Skeletal muscle satellite cell (primary cell): ENCODE data around the gene CTIF. TPM values are rescaled to one million over a fixed set of nuclear protein-coding genes. Genes with fewer than 3 reads are reported as not detected.
"Not testable (repeated sequence)": the region's sequence is repeated elsewhere in the genome, so short reads cannot be mapped to it uniquely, and the experiment has no call there.

Experiments
- H3K27me3 ChIP-seq: 2 replicates; pipeline ENCODE4 v1.7.0; 2013; ENCODE audit warnings: low read length; ENCODE audit not compliant: control insufficient read depth, insufficient read depth
- H3K36me3 ChIP-seq: 2 replicates; pipeline ENCODE4 v1.7.0; 2013; ENCODE audit warnings: mild to moderate bottlenecking, control low read depth, low read length; ENCODE audit not compliant: insufficient read depth
- H3K4me1 ChIP-seq: 2 replicates; pipeline ENCODE4 v1.7.0; 2013; ENCODE audit warnings: low read length; ENCODE audit not compliant: control insufficient read depth, insufficient read depth
- H3K4me2 ChIP-seq: 2 replicates; pipeline ENCODE4 v1.7.0; 2013; ENCODE audit warnings: mild to moderate bottlenecking, low read length
- H3K4me3 ChIP-seq: 2 replicates; pipeline ENCODE4 v1.7.0; 2013; ENCODE audit warnings: low read length
- H3K9ac ChIP-seq: 2 replicates; pipeline ENCODE4 v1.7.0; 2013; ENCODE audit warnings: mild to moderate bottlenecking, low read depth, low read length, moderate library complexity
- H3K9me3 ChIP-seq: replicated peaks from 2 replicates; pipeline ENCODE4 v1.7.0; 2013; ENCODE audit warnings: mild to moderate bottlenecking, control low read depth, low read length
- total RNA-seq: library from RNA; depleted of rRNA; stranded (reverse); fragments of >200 nt; gene quantifications from 2 replicates; pipeline ENCODE4 v1.2.3, GENCODE V29; 2012; rRNA removed

CTIF gene
- 15.3 and 16.2 TPM in 2 replicates for total RNA-seq

DNA sequence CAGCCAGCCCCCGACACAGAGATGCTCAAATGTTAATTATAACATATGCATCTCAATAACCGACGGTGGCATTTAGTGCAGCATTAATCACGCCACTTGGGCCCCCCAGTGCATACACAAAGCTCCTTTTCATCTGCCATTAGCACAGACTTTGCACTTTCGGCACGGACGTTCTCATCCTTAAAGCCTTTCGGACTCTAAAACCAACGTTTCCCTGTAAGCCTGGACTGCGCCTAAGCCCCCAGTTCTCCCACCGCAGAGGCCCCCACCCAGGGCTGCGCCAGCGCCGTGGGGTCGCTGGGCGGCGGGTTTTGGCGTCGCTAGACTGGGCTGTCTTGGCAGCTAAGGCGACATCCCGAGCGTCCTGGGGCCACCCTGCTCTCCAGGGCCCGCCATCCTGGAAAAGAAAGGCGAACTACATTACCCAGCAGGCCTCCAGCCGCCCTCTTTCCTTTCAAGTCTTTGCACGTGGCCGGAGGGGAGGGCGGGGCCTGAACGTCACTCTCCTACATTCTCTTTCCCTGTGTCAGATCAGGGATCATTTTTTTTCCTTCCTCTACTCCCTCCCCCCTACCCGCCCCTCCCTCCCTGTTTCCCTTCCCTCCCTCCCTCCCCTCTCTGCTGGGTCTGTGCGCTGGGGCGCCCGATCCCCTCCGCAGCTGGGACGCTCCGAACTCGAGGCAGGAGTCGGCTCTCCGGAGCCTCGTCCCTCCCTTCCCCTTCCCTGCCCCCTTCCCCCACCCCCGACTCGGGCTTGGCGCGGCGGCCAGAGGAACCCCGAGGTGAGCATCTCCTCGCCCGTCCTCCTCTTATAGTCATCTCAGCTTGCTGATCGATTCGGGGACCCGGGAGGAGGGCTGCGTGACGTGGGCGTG is at the start of gene CTIF:
TSS of gene CTIF (plus strand) at position 501 of the 875 bp plus-strand sequence. CDS start 80,535 bp downstream, outside the sequence.
- Histone ChIP-seq H3K27me3 (no peaks in the 10 kb centered on the region), H3K4me2 (peak within 1 kb of the TSS; percentile 95), H3K9me3 (no peaks in the 10 kb centered on the region), H3K36me3 (peaks cover 2% of the 10 kb centered on the region), H3K4me1 (peaks cover 34% of the 10 kb centered on the region), H3K9ac (peak within 1 kb of the TSS; percentile 87), H3K4me3 (peak within 1 kb of the TSS; percentile 91)

DNA sequence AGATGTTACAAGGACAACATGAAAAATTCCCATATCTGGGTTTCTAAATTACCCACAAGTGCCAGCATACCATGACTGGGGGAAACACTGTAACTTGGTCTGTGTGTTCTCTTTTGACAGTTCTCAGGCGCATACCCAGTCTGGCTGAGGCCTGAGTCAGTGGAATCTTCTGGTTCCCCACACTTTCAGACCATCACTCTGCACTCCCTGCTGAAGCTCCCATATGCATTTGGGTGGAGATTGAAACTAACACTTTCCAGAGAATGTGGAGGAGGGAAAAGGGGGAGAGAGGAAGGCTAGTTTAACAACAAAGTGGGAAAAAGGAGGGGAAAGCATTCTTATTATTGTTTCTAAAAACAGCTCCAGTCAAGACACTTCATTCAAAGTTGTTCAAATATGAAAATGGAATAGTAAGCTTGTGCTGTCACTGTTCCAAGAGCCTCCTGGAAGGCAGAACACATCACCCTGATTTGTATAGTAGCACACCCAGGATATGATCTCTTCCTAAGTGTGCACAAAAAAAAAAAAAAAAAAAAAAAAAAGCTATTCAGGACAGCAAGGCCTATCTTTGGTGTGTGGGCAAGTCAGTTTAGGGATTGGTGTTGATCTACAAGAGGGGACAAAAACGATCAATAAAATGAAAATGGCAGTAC is 48.1 kb upstream of the CTIF start:
- Histone ChIP-seq H3K4me3 (no peak overlapping the region), H3K9ac (no peak overlapping the region), H3K36me3 (no peaks in the 10 kb centered on the region), H3K27me3 (no peaks in the 10 kb centered on the region), H3K9me3 (no peaks in the 10 kb centered on the region), H3K4me2 (no peak overlapping the region), H3K4me1 (peaks cover 44% of the 10 kb centered on the region)

DNA sequence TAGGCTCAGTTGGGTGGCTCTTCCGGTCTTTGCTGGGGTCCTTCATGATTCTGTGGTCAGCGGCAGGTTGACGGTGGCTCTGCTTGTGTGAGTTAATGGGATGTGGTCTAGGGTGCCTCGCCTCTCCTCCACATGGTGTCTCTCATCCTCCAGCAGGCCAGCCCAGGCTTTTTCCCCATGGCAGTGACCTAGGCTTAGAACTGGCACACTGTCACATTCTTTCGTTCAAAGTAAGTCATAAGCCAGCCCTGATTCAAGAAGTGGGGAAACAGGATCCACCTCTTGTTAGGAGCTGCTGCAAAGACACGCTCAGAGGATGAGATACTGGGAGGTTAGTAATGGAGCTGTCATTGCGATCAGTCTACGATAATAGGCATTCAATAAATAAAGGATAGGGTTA is 46.0 kb upstream of the CTIF start:
- Histone ChIP-seq H3K36me3 (no peaks in the 10 kb centered on the region), H3K4me1 (peaks cover 25% of the 10 kb centered on the region), H3K4me2 (no peak overlapping the region), H3K27me3 (no peaks in the 10 kb centered on the region), H3K4me3 (no peak overlapping the region), H3K9ac (no peak overlapping the region), H3K9me3 (no peaks in the 10 kb centered on the region)

DNA sequence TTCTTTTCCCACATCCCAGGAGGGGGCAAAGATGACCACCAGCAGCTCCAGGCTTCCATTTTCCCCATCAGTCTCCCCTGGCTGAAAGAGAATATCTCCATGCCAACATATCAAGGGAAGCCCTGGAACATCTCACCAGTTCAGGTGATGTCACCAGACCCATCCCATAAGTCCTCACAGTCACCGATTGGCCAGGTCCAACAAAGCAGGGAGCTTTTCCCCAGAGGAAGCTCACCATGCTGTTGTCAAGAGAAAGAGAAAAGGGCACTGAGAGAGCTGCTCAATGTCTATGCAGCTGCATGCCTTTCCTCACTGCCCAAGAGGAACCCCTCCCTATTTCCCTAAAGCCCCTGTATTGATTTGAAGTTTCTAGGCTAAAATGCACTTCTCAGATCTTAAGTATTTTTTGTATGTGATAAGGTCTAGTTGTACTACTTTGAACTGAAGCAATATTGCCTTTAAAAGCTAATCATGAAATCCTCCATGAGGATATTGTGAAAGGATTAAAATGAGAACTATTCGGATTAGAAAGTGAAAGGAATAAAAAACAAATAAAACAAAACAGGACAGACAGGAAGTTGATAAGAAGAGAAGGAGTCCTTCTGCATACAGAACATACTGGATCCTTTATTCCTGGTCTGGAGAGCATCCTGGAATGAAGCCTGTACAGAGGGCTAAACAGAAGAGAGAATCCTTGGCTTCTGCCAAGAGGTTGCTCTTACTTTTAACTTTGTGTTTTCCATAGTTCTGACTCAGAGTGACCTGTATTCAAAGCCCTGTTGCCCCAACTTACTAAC is 45.2 kb upstream of the CTIF start:
- no peaks in the 10 kb centered on the region for H3K9me3 ChIP-seq
- H3K4me3 ChIP-seq: no peak overlapping the region
- no peaks in the 10 kb centered on the region for H3K36me3 ChIP-seq
- no peak overlapping the region for H3K9ac ChIP-seq
- peak overlapping the region; percentile 34 for H3K4me2 ChIP-seq
- peaks cover 19% of the 10 kb centered on the region for H3K4me1 ChIP-seq
- no peaks in the 10 kb centered on the region for H3K27me3 ChIP-seq

DNA sequence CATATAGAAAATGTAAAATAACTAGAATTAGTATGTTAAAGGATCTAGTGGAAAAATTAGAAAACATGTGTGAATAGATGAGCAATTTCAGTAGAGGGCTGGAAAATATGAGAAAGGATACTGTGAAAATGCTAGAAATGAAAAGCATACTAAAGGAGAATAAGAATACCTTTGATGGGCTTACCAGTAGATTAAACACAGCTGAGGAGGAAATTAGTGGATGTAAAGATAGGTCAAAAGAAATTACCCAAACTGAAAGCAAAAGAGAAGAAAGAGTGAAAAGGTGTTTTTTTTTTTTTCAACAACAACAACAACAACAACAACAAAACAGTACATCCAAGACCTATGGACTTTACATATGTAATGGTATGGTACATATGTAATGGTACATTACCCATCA is 41.0 kb upstream of the CTIF start:
- no peak overlapping the region for H3K4me3 ChIP-seq
- H3K27me3 ChIP-seq: no peaks in the 10 kb centered on the region
- no peaks in the 10 kb centered on the region for H3K4me1 ChIP-seq
- no peak overlapping the region for H3K4me2 ChIP-seq
- no peaks in the 10 kb centered on the region for H3K9me3 ChIP-seq
- H3K9ac ChIP-seq: no peak overlapping the region
- H3K36me3 ChIP-seq: no peaks in the 10 kb centered on the region

GRCh38 chr18:48500517-48500916 is 38.3 kb upstream of the CTIF start:
- H3K4me3 ChIP-seq: no peak overlapping the region
- no peak overlapping the region for H3K4me2 ChIP-seq
- no peak overlapping the region for H3K9ac ChIP-seq
- no peaks in the 10 kb centered on the region for H3K9me3 ChIP-seq
- H3K36me3 ChIP-seq: no peaks in the 10 kb centered on the region
- no peaks in the 10 kb centered on the region for H3K27me3 ChIP-seq
- H3K4me1 ChIP-seq: no peaks in the 10 kb centered on the region

DNA sequence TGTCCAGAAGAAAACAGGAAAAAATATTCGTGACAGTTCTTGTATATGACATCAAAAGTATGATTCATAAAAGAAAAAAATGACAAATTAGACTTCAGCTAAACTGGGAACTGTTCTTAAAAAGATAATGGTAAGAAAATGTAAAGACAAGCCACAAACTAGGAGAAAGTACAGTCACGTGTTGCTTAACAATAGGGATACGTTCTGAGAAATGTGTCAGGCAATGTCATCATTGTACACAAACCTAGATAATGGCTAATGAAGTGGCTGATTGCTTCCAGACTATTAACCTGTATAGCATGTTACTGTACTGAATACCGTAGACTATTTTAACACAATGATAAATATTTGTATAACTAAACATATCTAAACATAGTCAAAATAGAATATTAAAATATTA is 35.9 kb upstream of the CTIF start:
- no peak overlapping the region for H3K9ac ChIP-seq
- H3K4me3 ChIP-seq: no peak overlapping the region
- peaks cover 3% of the 10 kb centered on the region for H3K9me3 ChIP-seq
- H3K27me3 ChIP-seq: no peaks in the 10 kb centered on the region
- no peaks in the 10 kb centered on the region for H3K36me3 ChIP-seq
- no peak overlapping the region for H3K4me2 ChIP-seq
- H3K4me1 ChIP-seq: no peaks in the 10 kb centered on the region

DNA sequence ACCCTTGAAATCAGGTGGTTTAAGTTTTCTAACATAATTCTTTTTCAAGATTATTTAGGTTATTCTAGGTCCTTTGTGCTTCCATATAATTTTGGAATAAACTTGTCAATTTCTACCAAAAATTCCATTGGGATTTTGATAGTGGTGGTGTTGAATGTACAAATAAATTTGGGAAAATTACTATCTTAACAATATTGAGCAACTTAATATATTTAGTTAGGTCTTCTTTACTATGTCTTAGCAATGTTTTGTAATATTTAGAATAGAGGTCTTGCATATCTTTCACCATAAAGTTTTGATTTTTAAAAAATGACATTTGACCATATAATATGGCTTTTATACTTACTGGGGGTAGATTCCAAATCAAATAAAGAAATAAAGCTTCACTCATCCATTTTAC is 34.0 kb upstream of the CTIF start:
- no peaks in the 10 kb centered on the region for H3K4me1 ChIP-seq
- H3K4me3 ChIP-seq: no peak overlapping the region
- H3K9ac ChIP-seq: no peak overlapping the region
- H3K36me3 ChIP-seq: no peaks in the 10 kb centered on the region
- peaks cover 3% of the 10 kb centered on the region for H3K9me3 ChIP-seq
- H3K27me3 ChIP-seq: no peaks in the 10 kb centered on the region
- no peak overlapping the region for H3K4me2 ChIP-seq

DNA sequence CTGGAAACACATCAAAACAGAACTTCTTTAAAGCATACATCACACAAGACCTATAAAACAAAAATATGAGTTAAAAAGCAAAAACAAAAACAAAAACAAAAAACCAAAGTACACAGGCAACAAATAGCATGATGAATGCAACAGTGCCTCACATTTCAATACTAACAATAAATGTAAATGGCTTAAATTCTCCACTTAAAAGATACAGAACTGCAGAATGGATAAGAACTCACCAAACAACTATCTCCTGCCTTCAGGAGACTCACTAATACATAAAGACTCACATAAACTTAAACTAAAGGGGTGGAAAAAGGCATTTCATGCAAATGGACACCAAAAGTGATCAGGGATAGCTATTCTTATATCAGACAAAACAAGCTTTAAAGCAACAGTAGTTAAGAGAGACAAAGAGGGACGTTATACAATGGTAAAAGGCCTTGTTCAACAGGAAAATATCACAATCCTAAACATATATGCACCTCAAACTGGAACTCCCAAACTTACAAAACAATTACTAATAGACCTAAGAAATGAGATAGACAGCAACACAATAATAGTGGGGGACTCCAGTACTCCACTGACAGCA is 31.8 kb upstream of the CTIF start:
- H3K9me3 ChIP-seq, H3K9ac ChIP-seq, H3K36me3 ChIP-seq, H3K4me3 ChIP-seq, H3K27me3 ChIP-seq, H3K4me1 ChIP-seq, H3K4me2 ChIP-seq: not testable (repeated sequence)

DNA sequence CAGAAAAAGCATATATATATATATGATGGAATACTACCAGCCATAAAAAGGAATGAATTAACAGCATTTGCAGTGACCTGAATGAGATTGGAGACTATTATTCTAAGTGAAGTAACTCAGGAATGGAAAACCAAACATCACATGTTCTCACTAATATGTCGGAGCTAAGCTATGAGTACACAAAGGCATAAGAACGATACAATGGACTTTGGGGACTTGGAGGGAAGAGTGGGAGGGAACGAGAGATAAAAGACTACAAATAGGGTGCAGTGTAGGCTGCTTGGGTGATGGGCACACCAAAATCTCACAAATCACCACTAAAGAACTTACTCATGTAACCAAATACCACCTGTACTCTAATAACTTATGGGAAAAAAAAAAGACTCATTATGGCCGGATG is 26.3 kb upstream of the CTIF start:
- not testable (repeated sequence) for H3K27me3 ChIP-seq, H3K4me3 ChIP-seq, H3K9ac ChIP-seq, H3K4me2 ChIP-seq, H3K9me3 ChIP-seq, H3K36me3 ChIP-seq, H3K4me1 ChIP-seq

GRCh38 chr18:48514786-48515185 is 24.0 kb upstream of the CTIF start:
- Histone ChIP-seq H3K9ac (no peak overlapping the region), H3K4me2 (no peak overlapping the region), H3K27me3 (peaks cover 10% of the 10 kb centered on the region), H3K36me3 (no peaks in the 10 kb centered on the region), H3K4me3 (no peak overlapping the region), H3K4me1 (peaks cover 3% of the 10 kb centered on the region), H3K9me3 (no peaks in the 10 kb centered on the region)
